Spinal cord (tissue), 10 donors: ENCODE results near the gene TMPRSS13. TPM values are rescaled to one million over a fixed set of nuclear protein-coding genes. Genes with fewer than 3 reads are reported as not detected.

ENCODE experiments used
- DNase-seq, 6 donors: peaks; one replicate each; pipeline versions ENCODE4 v3.0.0 to v3.0.0-alpha.2; 2013 to 2015; ENCODE audit warnings: low spot score in 6 of 6, low read depth in 4 of 6
- H3K27ac ChIP-seq: one replicate; pipeline ENCODE4 v1.5.1; 2013; ENCODE audit warnings: low read depth, low read length, control low read depth
- H3K27me3 ChIP-seq: one replicate; pipeline ENCODE4 v1.6.1; 2013; ENCODE audit warnings: low read length; ENCODE audit not compliant: control insufficient read depth, insufficient read depth
- H3K36me3 ChIP-seq: one replicate; pipeline ENCODE4 v1.6.1; 2013; ENCODE audit warnings: low read length; ENCODE audit not compliant: control insufficient read depth, insufficient read depth
- H3K4me1 ChIP-seq: one replicate; pipeline ENCODE4 v1.6.1; 2013; ENCODE audit warnings: low read length; ENCODE audit not compliant: control insufficient read depth, insufficient read depth
- H3K4me3 ChIP-seq: one replicate; pipeline ENCODE4 v1.5.1; 2013; ENCODE audit warnings: low read depth, low read length, control low read depth
- H3K9me3 ChIP-seq: one replicate; pipeline ENCODE4 v1.6.1; 2013; ENCODE audit warnings: low read length; ENCODE audit not compliant: control insufficient read depth, insufficient read depth
- WGBS: methylation state at CpG from one replicate; pipeline ENCODE4 v1.1.5; 2013; ENCODE audit warnings: missing lambda C conversion rate; ENCODE audit not compliant: insufficient coverage; 5-methylcytosine and 5-hydroxymethylcytosine counted together
- polyA plus RNA-seq, 2 donors: library from polyadenylated mRNA; unstranded; fragments of 120-200 nt; gene quantifications; one replicate each; pipeline ENCODE4 v1.2.1, GENCODE V29; 2013; ENCODE audit not compliant: insufficient read length in 2 of 2
- total RNA-seq, 2 donors: library from RNA; depleted of rRNA in 1 of 2; stranded (reverse); fragments of 120-200 nt in 1 of 2; fragments of >200 nt in 1 of 2; gene quantifications; one replicate each; pipeline versions ENCODE4 v1.2.3 to v1.2.4, GENCODE V29; 2013 to 2014
- donor health status: healthy.

Gene TMPRSS13
- total and polyA plus RNA-seq, 4 donors, result 0.20 to 0.35 (median 0.27) TPM

DNA sequence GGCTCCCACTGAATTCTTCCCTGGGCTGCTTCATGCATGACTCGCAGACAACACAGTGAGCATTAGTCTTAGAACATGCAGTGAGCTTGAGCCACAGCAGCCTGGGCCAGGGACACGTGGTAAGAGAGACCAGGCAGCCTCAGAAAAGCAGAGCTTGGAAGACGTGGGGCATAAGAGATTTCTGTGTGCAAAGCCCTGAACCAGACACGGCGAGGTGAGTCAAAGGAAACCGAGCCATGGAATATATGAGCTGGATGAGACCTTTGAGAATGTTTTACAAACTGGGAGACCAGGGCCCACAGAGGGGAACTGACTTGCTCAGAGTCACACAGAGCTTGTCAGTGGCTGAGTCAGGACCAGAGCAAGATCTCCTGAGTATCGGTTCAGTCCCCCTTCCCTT, 44.2 kb downstream of the TMPRSS13 start:
- H3K4me1 ChIP-seq, result peaks cover 10% of the 10 kb centered on the region
- 88% methylated on average over 6 of the region's 7 CpGs for WGBS
- H3K27ac ChIP-seq, result no peak overlapping the region
- H3K27me3 ChIP-seq, result no peaks in the 10 kb centered on the region
- no peak for DNase-seq
- H3K9me3 ChIP-seq, result no peaks in the 10 kb centered on the region
- no peaks in the 10 kb centered on the region for H3K36me3 ChIP-seq
- no peak overlapping the region for H3K4me3 ChIP-seq

DNA sequence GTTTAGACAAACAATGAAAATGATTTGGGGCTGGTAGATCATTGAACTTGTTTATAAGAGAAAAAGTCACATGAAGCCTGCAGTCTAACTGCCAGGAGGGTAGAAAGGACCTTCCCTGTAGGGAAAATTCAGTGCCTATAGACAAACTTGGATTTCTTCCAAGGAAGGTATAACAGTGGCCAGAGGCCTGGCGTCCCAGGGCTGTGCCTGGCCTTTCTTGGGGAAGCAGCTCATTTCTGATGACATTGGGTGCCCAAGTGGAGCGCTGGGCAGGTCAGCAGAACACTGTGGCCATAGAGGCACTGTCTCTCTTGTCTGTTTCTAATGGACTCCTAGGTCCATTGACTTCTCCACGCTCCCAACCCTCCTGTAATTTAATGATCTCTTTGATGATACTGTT, 46.1 kb downstream of the TMPRSS13 start:
- Histone ChIP-seq H3K9me3 (no peaks in the 10 kb centered on the region), H3K36me3 (no peaks in the 10 kb centered on the region), H3K4me1 (peaks cover 10% of the 10 kb centered on the region), H3K4me3 (no peak overlapping the region), H3K27ac (no peak overlapping the region), H3K27me3 (no peaks in the 10 kb centered on the region)
- no peak for DNase-seq
- WGBS, result 60% methylated on average over 1 of the region's 3 CpGs

DNA sequence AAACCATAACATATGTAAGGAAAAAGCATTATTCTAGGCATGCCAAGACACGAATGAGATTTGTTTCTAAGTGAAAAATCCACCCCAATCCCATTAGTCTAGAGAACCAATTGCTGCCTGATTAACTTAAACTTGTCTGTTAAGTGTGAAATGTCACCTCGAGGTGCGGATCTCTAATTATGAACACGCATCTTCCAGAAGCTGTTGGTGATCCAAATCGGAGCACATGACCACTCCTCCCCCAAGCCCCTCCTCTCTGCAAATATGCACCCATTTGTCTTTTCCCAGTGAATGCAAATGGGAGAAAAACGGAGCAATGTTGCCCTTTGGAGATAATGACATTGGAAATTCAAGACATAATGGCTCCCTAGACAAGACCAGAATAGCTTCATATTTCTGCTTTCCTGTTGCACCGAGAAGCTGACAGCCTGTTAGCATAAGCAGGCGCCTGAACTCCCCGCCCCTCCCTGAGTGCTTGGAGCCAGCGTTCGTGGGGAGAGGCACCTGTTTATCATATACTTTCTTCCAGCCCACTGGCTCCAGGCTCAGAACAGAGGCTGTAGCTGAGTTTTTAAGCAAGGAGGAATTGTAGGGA, 46.8 kb downstream of the TMPRSS13 start:
- Histone ChIP-seq H3K27me3 (no peaks in the 10 kb centered on the region), H3K4me3 (no peak overlapping the region), H3K27ac (no peak overlapping the region), H3K36me3 (no peaks in the 10 kb centered on the region), H3K4me1 (peaks cover 16% of the 10 kb centered on the region), H3K9me3 (no peaks in the 10 kb centered on the region)
- 19% methylated on average over 6 of the region's 11 CpGs for WGBS
- peak in 2 of 6 donors; percentile 74 to 82 for DNase-seq

DNA sequence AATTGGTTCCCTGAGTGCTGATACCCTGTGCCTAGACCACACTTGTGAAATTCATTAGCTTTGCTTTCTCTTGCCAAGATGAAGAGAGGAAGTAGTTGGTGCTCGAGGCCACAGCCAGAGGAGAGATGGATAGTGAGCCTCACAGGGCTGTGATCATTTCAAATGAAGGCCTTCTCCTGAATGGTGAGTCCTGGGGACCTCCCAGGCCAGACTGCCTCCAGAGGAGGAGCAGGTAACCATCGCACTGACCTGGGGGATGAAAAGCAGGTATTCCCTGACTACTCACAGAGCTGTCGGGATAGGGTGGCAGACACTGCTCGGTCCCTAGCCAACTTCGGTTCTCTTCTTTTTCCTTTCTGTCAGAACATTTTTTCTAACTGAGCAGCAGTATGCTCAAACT, 48.0 kb downstream of the TMPRSS13 start:
- Histone ChIP-seq H3K9me3 (no peaks in the 10 kb centered on the region), H3K4me3 (no peak overlapping the region), H3K27ac (no peak overlapping the region), H3K27me3 (no peaks in the 10 kb centered on the region), H3K4me1 (peaks cover 24% of the 10 kb centered on the region), H3K36me3 (no peaks in the 10 kb centered on the region)
- 96% methylated on average over 5 of the region's 5 CpGs for WGBS
- no peak for DNase-seq

DNA sequence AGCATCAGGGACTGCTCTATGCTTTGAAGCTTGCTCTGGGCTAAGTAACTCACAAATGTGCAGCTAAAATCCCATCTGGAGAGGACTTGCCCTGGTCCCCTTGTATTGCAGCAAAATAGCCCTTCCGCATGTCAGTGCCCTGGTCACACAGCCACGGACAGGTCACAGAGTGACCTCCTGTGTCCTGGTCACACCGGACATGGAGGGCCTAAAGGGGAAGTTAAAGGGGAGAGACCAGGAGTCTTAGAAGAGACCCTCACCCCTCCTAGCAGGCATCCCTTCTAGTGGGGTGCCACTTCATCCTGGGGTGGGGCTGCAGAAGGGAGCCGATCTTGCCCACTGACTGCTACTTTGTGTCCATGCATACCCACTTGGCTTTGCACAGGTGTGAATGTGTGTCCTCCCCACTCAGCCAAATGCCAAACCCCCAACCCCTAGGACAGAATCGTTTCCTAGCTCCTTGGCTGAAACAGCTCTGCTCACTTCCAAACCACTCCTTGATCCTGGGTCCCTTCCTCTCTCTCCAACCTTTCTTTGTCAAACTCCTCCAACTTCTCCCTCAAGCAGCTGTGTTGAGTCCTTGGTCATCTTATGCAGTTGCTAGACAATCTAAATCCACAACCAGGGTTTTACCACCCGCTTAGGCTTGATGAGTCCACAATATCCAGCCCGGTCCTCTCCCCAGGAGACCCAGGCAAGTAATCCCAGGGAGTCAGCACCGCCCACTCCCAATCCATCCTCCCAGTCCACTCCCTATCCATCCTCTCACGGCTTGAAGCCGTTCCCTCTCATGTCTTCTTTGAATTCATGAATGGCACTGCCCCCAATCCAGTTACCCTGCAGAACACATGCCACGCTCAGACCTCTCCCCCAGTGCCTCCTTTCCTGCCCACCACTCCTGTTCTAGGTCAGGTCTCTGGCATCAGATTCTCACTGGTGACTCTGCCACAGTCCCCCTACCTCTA, 49.4 kb downstream of the TMPRSS13 start:
- Histone ChIP-seq H3K4me1 (peaks cover 27% of the 10 kb centered on the region), H3K27ac (no peak overlapping the region), H3K36me3 (no peaks in the 10 kb centered on the region), H3K9me3 (no peaks in the 10 kb centered on the region), H3K4me3 (no peak overlapping the region), H3K27me3 (no peaks in the 10 kb centered on the region)
- WGBS, result 78% methylated on average over 11 of the region's 11 CpGs
- no peak for DNase-seq

DNA sequence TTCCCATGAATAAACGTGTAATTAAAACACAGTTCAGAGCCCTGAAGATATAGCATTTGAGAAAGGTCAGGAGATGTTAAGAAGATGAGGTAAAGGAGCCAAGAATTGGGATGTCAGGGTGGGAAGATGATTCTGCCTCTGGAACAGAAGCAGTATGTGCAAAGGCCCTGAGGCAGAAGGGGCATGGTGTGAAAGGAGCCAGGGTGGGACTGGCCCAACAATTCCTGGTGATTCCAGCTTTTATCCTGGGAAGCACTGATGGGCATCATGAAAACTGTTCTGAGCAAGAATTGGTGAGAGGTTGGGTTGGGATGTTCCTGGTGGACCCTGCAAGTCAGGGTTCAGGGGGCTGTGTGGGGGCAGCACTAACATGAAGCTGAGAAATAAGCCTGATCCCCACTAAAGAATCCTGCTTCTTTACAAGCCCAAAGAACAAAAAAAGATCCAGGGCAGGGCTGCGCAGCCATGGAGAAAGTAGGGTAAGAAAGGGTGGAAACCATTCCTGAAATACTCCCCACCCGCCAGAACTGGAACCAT, 50.2 kb downstream of the TMPRSS13 start:
- peaks cover 35% of the 10 kb centered on the region for H3K4me1 ChIP-seq
- no peak overlapping the region for H3K4me3 ChIP-seq
- DNase-seq, result no peak
- 100% methylated on average over 2 of the region's 3 CpGs for WGBS
- no peak overlapping the region for H3K27ac ChIP-seq
- H3K9me3 ChIP-seq, result no peaks in the 10 kb centered on the region
- H3K27me3 ChIP-seq, result no peaks in the 10 kb centered on the region
- no peaks in the 10 kb centered on the region for H3K36me3 ChIP-seq

DNA sequence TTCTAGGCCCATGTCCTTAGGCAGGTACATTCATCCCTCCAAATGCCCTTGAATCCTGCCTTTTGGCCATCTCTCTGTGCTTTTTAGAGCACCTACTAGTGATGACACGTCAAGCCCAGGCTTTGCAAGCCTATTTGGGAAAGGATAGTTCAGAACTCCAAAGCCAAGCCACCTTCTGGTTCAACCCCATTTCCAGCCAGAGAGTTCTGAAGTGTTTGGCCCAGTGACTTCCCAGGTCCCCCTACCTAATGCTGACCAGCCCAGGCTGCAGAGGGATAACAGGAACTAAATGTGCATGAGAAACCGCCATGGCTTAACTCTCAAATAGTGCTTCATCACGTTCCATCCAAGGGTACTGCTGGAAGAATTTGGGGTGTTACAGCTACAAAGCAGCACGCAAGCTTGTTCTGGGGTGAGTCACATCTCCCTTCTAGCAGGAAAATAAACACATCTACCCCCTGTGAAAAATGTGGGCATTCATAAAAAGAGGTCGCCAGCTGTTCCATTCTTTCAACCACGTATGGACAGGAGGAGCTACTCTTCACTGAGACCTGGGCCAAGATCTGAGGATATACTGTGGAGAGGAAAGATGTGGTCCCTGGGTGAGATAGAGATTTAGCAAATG, 50.8 kb downstream of the TMPRSS13 start:
- H3K27me3 ChIP-seq, result no peaks in the 10 kb centered on the region
- WGBS, result 89% methylated on average over 1 of the region's 6 CpGs
- no peak overlapping the region for H3K27ac ChIP-seq
- H3K36me3 ChIP-seq, result no peaks in the 10 kb centered on the region
- H3K4me3 ChIP-seq, result no peak overlapping the region
- H3K4me1 ChIP-seq, result peaks cover 41% of the 10 kb centered on the region
- no peaks in the 10 kb centered on the region for H3K9me3 ChIP-seq
- DNase-seq, result no peak

DNA sequence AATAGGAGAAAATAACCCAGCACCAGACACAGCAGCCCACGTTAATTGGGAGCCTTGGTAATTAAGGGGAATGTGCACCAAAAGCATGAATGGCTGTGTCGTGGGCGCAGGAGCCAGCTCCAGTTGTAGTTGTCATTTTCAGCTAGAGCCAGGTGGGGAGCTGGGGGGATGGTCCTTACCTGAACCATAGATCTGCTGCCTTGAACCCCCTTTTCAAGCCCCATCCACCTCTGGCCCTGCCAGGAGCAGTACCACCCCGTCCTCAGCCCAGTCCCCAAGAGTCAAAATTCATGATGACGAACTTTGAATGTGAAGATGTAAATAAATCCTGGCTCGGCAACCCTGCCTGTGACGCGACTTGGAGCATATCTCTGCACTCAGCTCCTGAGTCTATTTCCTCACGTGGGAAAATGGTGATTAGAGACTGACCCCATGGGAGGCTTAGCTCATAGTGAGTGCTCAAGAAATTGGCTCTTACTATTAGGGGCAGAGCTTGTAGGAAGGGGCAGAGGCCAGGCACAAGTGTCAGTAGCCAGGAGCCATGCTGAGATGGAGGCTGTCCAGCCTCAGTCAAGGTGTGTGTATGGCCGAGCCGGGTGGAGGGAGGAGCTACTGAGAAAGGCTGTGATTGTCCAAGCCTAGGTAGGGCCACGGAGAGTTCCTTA, 52.0 kb downstream of the TMPRSS13 start:
- Histone ChIP-seq H3K36me3 (peaks cover 4% of the 10 kb centered on the region), H3K9me3 (no peaks in the 10 kb centered on the region), H3K27me3 (no peaks in the 10 kb centered on the region), H3K4me3 (peak overlapping the region; percentile 91), H3K4me1 (peaks cover 53% of the 10 kb centered on the region), H3K27ac (peak overlapping the region; percentile 91)
- no peak for DNase-seq
- WGBS, result 20% methylated on average over 9 of the region's 12 CpGs
